Lung (tissue), 12 donors: Measurements from ENCODE around the gene BCR. TPM values are rescaled to one million over a fixed set of nuclear protein-coding genes. Genes with fewer than 3 reads are reported as not detected.

Source experiments
- ATAC-seq: fragments of 200-7000 bp; cut with Tn5 transposase; one replicate; pipeline ENCODE4 v1.9.1; 2020; ENCODE audit warnings: moderate number of reproducible peaks; ENCODE audit not compliant: insufficient read depth, low FRiP score
- DNase-seq, 3 donors: peaks; one replicate each; pipeline ENCODE4 v3.0.0-alpha.2; 2013 to 2017
- H3K27ac ChIP-seq, 2 donors: one replicate each; pipeline ENCODE4 v1.5.1; 2013; ENCODE audit warnings: mild to moderate bottlenecking in 2 of 2, moderate library complexity in 2 of 2, control low read depth in 1 of 2, inconsistent platforms in 1 of 2, low read depth in 1 of 2, low read length in 1 of 2
- H3K27me3 ChIP-seq, 3 donors: one replicate each; pipeline ENCODE4 v1.5.1; 2013; ENCODE audit warnings: low read length in 2 of 3; ENCODE audit not compliant: control insufficient read depth in 3 of 3, insufficient read depth in 3 of 3
- H3K36me3 ChIP-seq, 4 donors: one replicate each; pipeline ENCODE4 v1.5.1; 2013; ENCODE audit warnings: low read length in 4 of 4, mild to moderate bottlenecking in 1 of 4, moderate library complexity in 1 of 4; ENCODE audit not compliant: control insufficient read depth in 4 of 4, insufficient read depth in 4 of 4
- H3K4me1 ChIP-seq, 5 donors: one replicate each; pipeline ENCODE4 v1.5.1; 2013; ENCODE audit warnings: low read length in 5 of 5, mild to moderate bottlenecking in 2 of 5, moderate library complexity in 1 of 5; ENCODE audit not compliant: control insufficient read depth in 5 of 5, insufficient read depth in 5 of 5
- H3K4me3 ChIP-seq: one replicate; pipeline ENCODE4 v1.5.1; 2013; ENCODE audit warnings: mild to moderate bottlenecking, control low read depth, moderate library complexity
- H3K9ac ChIP-seq, 2 donors: one replicate each; pipeline ENCODE4 v1.5.1; 2013; ENCODE audit warnings: low read length in 2 of 2, control low read depth in 1 of 2; ENCODE audit not compliant: insufficient read depth in 1 of 2
- H3K9me3 ChIP-seq, 4 donors: one replicate each; pipeline ENCODE4 v1.5.1; 2013; ENCODE audit warnings: low read length in 3 of 4, mild to moderate bottlenecking in 1 of 4, moderate library complexity in 1 of 4; ENCODE audit not compliant: control insufficient read depth in 4 of 4, insufficient read depth in 3 of 4
- WGBS, 2 donors: extraction: QIAGEN DNeasy Blood & Tissue Kit; methylation state at CpG; one replicate each; pipeline ENCODE4 v1.1.7; 2013; 5-methylcytosine and 5-hydroxymethylcytosine counted together
- polyA plus RNA-seq, 2 donors: library from polyadenylated mRNA; stranded (reverse); fragments of 200-250 nt; gene quantifications; one replicate each; pipeline ENCODE4 v1.2.1, GENCODE V29; 2013
- total RNA-seq, 2 donors: library from RNA; depleted of rRNA in 1 of 2; stranded (reverse); fragments of >200 nt in 1 of 2; gene quantifications; one replicate each; pipeline ENCODE4 v1.2.1, GENCODE V29; 2014 to 2021
- TF ChIP-seq, protein P1 (sequence below): IDR thresholded peaks from 2 replicates; pipeline ENCODE4 v1.5.1; 2012; ENCODE audit warnings: mild to moderate bottlenecking; ENCODE audit errors: control extremely low read depth, extremely low read depth
- donor health status: control.
- donor health status: control.
- donor health status: Bipolar disorder and iron deficiency.
- donor health status: healthy.
- donor health status: DM: yes; HTN: yes; CAD: no.

BCR gene
- total and polyA plus RNA-seq, 4 donors, result 21.8 to 67.3 (median 31.8) TPM

DNA sequence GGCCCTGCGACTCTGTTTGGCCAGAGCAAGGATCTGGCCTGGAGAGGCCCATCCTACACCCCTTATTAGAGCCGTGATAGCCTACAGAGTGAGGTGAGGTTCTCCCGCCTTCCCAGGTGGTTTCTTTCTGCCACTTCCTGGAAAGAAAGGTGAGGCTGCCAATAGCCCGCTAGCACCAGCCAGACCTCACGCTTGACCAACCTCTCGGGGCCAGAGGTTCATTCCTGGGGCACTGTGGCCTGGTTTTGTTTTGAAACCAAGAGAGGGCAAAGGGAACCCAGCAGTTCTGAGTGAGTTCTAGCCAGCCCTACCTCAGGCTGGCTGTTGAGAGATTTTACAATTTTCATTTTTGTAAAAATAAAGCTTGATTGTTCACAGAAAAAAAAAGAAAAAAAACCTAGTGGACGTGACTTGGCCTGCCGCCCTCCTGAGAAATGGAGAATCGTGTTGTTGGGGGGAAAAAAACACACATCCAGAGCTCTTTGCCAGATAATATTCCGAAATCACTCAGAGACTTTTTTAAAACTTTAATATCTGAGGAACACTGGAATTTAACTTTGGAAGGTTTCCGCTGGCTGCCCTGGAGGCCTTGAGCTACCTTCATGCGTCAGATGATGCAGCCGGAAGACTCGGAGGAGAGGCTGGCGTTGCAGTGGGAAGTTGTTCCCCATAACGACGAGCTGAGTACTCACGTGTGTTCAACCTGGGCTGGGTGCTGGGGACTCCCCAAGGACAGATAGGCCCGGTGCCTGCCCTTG lies 84.5 kb downstream of the BCR start:
- no peak for ATAC-seq

DNA sequence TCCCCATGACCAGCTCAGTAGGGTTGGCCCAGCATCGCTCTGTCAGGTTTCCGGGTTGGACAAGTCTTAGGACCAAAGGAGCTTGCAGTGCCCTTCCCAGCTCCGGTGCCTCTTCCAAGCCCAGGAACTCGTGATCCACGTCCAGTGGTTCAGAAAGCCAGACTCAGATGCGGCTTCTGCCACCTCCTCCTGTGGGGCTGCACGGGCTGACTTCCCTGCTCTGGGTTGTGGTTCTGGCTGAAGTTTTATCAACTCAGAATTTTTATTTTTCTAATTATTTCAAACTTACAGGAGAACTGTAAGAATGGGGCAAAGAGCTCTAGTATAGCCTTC lies 85.0 kb downstream of the BCR start:
- DNase-seq, result no peak
- no peaks in the 10 kb centered on the region for H3K9me3 ChIP-seq
- peaks cover 0 to 53% (median 4%) of the 10 kb centered on the region in 4 donors for H3K36me3 ChIP-seq
- H3K9ac ChIP-seq, result no peak overlapping the region
- no peak overlapping the region for H3K27ac ChIP-seq
- no peaks in the 10 kb centered on the region for H3K27me3 ChIP-seq
- peaks cover 0 to 3% (median 0%) of the 10 kb centered on the region in 5 donors for H3K4me1 ChIP-seq
- TF ChIP-seq, protein P1, sequence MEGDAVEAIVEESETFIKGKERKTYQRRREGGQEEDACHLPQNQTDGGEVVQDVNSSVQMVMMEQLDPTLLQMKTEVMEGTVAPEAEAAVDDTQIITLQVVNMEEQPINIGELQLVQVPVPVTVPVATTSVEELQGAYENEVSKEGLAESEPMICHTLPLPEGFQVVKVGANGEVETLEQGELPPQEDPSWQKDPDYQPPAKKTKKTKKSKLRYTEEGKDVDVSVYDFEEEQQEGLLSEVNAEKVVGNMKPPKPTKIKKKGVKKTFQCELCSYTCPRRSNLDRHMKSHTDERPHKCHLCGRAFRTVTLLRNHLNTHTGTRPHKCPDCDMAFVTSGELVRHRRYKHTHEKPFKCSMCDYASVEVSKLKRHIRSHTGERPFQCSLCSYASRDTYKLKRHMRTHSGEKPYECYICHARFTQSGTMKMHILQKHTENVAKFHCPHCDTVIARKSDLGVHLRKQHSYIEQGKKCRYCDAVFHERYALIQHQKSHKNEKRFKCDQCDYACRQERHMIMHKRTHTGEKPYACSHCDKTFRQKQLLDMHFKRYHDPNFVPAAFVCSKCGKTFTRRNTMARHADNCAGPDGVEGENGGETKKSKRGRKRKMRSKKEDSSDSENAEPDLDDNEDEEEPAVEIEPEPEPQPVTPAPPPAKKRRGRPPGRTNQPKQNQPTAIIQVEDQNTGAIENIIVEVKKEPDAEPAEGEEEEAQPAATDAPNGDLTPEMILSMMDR, result no peak
- H3K4me3 ChIP-seq, result no peak overlapping the region
- ATAC-seq, result no peak
- 94 to 97% methylated on average over 7 of the region's 7 CpGs for WGBS, 2 donors

More for the DNA sequence above, 84.5 kb downstream of the BCR start:
- Histone ChIP-seq H3K9ac (no peak overlapping the region), H3K36me3 (peaks cover 0 to 50% (median 4%) of the 10 kb centered on the region in 4 donors), H3K4me3 (no peak overlapping the region), H3K27ac (no peak overlapping the region), H3K4me1 (peaks cover 0 to 3% (median 0%) of the 10 kb centered on the region in 5 donors), H3K27me3 (no peaks in the 10 kb centered on the region), H3K9me3 (no peaks in the 10 kb centered on the region)
- peak in 2 of 3 donors; percentile 23 to 50 for DNase-seq
- 82 to 86% methylated on average over 19 of the region's 19 CpGs for WGBS, 2 donors
- TF ChIP-seq, protein P1, result no peak

DNA sequence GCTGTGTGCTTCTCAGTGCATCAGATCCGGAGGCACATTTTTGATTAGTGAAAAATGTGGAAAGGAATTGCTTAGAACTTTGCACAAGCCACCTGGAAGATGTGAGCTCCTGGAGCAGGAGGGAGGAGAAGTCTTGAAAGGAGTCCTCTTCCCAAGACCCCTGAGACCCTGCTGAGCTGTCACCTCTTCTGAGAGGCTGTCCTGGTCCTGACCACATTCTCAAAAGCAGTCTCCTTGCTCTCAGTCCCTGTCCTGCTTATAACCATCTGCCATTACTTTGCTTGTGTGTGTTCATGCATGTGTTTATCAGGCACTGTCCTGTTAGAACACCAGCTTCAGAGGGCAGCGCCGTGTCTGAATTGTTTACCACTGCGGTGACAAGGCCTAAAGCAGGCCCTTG lies 86.5 kb downstream of the BCR start:
- H3K4me1 ChIP-seq, result peaks cover 0 to 3% (median 0%) of the 10 kb centered on the region in 5 donors
- H3K36me3 ChIP-seq, result peaks cover 0 to 56% (median 2%) of the 10 kb centered on the region in 4 donors
- no peak overlapping the region for H3K4me3 ChIP-seq
- ATAC-seq (no peak), DNase-seq (no peak)
- TF ChIP-seq, protein P1, result no peak
- H3K27ac ChIP-seq, result no peak overlapping the region
- no peak overlapping the region for H3K9ac ChIP-seq
- WGBS, 2 donors, result 94 to 99% methylated on average over 4 of the region's 4 CpGs
- H3K9me3 ChIP-seq, result no peaks in the 10 kb centered on the region
- no peaks in the 10 kb centered on the region for H3K27me3 ChIP-seq
